SH-SY5Y (cell line): ENCODE results near the gene ECHS1.

ENCODE experiments used
- GATA2 ChIP-seq: IDR thresholded peaks from 2 replicates; pipeline ENCODE4 v1.6.1; 2011; ENCODE audit warnings: mild to moderate bottlenecking, low read depth, low read length
- GATA3 ChIP-seq: IDR thresholded peaks from 2 replicates; pipeline ENCODE4 v1.6.1; 2011; ENCODE audit warnings: low read depth, mild to moderate bottlenecking, low read length, moderate library complexity

The ECHS1 gene

DNA sequence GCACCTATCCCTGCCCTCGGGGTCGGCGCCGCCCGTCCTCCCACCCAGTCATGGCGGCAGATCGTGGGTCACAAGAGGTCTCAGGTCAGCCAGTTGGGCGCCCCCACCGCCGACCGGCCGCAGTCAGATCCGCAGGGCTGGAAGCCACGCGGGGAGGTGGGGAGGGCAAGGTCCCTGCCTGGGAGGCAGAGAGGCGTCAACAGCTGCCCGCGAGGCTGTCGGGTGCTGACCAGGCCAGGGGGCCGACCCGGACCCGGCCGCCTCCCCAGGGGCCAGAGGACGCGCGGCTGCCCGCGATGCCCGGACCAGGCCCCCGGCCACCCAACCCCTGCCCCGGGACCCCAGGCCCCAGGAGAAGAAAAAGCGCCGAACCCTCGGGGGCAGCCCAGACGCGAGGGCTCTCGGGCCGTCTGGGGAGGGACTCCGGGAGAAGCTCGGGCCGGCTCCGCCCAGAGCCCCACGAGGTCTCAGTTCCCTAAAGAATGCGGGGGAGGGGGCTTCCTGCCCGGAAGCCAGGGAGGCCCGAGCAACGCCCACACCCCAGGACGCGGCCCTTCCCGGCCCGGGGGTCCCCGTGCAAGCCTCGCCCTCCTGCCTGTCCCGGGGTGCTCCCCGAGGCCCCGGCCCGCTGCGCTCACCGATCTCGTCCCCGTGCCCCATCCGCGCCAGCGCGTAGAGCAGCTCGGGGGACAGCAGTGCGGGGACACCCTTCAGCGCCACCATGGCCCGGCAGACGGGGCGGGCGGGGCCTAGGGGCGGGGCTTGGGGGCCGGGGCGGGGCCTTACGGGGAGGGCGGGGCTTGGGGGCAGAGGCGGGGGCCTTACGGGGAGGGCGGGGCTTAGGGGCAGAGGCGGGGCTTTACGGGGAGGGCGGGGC lies 15.6 kb downstream of the ECHS1 start, which contains the start of gene FUOM:
TSS of gene FUOM (minus strand) at position 735 of the 877 bp plus-strand sequence. CDS start at position 723, 12 bp downstream.
- TF ChIP-seq GATA2 (no peak), GATA3 (no peak)

DNA sequence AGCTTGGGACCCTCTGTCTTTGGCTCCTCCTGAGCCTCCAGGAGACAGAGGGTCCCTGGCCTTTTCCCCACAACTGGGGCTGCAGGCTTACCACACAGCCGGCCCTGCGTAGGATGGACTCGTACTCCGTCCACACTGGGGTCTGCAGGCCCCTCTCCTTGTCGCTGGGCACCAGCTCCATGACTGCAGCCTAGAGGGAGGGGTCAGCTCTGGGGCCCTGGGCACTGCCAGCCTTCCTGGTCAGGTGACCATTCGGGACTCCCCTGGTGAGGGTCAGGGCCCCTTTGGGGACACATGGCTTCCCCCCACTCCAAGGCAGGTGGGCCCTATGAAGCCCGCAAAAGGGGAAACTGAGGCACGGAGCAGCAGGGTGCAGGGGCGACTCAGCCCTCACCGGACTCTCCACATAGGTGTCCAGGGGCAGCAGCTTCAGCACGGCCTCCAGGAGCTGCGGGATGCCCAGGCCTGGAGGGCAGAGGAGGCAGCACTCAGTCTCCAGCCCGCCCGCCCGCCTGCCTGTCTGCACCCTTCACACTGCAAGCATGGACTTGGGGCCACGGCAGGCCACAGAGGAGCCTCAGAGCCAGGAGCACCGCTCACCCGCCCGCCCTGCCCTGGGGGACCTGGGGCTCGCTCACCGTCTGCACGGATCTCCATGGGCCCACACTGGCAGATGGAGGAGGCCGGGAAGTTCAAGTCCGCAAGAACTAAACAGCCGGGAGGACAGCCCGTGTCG lies 16.4 kb downstream of the ECHS1 start:
- TF ChIP-seq GATA2, result no peak
- no peak for TF ChIP-seq GATA3

DNA sequence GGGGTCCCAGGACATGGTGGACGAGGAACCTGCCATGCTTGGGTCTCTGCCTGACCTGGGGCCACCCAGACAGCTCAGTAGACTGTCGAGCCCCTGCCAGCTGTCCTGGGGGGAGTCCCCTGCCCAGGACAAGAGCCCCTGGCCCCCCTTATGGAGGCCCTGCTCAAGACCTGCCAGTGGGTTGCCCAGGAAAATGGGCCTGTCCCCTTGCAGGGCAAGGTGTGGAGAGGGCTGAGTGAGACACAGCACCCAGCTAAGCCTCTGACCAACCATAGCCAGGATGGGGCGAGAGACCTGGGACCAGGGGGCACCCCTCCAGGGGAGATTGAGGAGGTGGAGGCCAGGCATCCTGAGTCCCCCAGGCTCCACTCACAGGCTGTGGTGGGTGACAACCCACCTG lies 17.2 kb downstream of the ECHS1 start:
- no peak for TF ChIP-seq GATA3
- no peak for TF ChIP-seq GATA2

DNA sequence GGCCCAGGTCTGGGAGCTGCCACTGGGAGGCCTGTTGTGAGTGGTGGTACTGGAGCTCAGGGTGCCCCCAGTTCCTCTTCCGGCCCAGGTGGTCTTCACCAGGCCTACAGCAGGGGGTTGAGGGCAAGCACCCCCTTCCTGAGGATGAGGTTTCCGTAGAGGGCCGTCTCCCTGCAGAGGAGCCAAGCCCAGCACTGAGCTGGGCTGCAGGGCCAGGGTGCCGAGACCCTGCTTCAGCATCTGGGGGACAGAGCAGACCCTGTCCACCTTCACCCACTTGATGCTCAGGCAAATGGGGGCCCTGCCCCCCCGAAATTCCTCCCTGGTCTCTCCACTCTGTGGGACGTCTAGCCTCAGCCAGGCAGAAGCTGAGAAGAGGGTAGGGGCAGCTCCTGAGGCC lies 17.9 kb downstream of the ECHS1 start:
- TF ChIP-seq GATA3, result no peak
- no peak for TF ChIP-seq GATA2

DNA sequence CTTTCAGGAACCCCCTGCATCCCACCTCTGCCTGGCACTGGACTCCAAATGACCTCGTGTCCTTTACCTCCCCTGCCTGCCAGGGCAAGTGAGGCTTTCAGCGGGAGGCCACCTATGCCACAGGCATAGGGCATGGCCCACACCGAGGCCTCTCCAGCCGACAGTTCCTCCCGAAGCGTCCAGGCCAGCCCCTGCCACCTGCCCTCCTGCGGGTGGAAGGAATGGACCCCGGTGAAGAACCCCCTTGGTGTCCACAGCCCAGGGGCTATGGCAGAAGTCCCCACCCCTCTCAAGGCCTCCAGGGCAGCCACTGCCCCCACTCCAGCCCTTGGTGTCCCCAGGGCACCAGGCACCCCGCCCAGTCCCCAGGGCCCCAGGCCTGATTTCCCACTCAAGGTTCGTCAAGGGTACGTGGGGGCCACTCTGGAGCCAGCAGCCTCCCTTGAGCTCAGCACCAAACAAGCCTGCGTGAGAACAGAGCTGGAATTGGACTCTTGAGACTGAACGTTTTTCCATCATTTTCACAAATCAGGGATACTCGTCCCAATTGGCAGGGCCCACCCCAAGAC lies 18.4 kb downstream of the ECHS1 start:
- no peak for TF ChIP-seq GATA3
- TF ChIP-seq GATA2, result no peak

DNA sequence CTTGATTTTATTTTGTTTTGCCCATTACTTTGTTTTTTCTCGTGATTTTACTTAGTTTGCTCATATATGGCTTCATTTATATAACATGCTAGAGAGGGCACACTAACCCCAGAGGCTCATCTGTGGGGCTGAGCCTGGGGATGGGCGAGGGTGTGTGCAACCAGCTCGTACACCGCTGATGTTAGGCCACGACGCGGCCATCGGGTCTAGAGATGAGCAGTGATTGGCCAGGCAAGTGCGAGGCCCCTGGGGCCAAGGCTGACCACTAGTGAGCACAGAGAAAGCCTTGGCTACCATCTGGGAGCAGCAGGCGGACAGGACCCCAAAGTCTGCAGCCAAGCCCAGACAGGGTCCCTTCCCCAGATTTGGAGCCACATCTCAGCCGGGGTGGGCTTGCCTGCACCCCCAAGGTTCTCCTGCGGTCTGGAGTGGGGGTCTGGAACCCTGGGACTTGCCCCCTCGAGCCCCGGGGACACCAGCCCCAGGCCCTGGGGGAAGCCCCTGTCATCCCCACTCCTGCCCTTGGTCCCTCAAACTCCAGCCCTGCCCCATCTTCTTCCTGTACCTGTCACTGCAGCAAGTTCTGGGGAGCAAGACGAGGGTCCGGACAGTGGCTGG lies 19.1 kb downstream of the ECHS1 start:
- no peak for TF ChIP-seq GATA2
- no peak for TF ChIP-seq GATA3

DNA sequence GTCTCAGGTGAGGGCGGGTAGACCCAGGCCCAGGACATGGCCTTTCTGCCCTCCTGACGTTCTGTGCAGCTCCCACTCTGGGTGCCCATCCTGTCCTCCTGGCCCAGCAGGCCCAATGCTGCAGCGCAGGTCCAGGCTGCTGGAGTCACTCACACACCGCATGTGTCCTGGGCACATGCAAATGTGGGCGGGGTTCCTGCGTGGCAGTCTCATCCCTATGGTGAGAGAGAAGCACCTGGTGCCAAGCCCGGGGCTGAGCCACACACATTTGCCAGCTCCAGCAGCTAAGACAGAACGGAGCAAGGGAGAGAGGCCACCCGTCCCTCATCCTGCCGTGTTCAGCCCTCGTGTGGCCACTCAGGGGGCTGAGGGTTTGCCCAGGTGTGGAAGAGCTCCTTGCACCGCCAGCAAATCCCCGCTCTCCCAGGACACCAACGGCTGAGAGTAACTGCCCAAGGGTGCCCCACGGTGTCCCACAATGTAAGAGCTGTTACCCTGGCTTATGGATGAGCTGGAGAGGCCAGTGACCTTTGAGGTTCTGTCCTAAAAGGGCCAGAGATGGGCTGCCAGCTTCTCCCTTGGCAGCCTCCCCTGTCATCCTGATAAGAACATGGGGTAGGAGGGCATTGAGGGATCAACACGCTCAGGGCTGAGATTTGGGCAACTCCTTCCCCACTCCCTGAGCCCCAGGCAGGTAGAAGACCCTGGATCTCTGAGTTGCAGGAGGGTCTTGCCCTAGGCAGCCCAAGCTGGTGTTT lies 19.8 kb downstream of the ECHS1 start:
- no peak for TF ChIP-seq GATA3
- no peak for TF ChIP-seq GATA2

- no peak for TF ChIP-seq GATA3
- TF ChIP-seq GATA2, result no peak
Measured at GRCh38 chr10:133351408-133352318, 21.5 kb downstream of the ECHS1 start.

DNA sequence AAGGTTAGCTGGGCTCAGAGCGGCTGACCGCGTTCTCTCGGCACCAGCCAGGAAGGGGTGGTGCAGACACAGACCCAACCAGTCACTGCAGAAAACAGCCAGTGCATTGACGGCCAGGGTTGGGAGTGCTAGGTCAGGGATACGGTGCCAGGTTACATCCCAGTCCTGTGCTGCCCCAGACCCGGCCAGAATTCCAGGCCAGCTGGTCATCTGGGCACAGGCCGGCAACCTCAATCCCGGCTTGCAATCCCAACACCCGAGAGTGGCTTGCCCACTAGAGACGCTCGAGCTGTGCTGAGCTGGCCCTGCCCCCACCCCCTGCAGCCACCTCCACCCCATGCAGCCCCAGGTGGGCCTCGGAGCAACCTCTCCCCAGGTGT lies 22.2 kb downstream of the ECHS1 start:
- TF ChIP-seq GATA3 (no peak), GATA2 (no peak)

DNA sequence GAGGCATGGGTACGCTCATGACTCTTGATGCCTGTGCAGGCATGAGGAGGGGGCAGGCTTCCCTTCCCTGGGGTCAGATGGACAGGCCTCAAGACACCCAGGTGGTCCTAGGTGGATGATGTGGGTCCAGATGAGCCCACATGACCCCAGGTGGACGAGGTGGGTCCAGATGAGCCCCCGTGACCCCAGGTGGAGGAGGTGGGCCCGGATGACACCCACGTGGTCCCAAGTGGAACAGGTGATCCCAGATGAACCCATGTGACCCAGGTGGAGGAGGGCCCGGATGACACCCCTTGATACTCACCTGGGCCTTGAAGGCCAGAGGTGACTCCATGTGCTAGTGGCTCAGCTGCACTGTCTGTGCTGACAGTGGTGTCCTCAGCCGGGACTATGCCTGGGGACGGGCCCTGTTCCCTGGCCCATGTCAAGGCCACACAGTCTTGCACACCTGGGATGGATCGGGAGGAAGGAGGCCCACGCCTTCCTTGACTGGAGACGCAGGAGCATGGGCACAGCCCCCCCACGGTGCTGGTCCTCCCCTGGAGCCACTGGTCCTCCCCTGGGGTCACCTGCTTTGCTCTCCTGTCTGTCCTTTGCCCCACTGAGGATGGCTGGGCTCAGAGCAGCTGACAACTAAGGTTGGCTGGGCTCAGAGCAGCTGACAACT lies 22.7 kb downstream of the ECHS1 start:
- TF ChIP-seq GATA3 (no peak), GATA2 (no peak)

GRCh38 chr10:133349577-133350011 lies 23.6 kb downstream of the ECHS1 start:
- TF ChIP-seq GATA3 (no peak), GATA2 (no peak)

DNA sequence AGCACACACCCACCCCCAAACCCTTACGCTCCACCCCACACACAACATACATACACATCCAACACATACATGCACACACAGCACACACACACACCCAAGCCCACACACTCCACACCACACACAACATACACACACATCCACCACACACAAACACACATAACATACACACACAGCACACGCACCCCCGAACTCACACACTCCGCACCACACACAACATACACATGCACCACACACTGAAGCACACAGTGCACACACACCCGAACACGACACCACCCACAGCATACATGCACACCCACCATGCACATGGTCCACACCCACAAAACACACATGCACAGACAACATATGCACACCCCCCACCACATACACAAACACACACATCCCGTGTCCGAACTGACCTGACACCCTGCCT lies 24.0 kb downstream of the ECHS1 start:
- no peak for TF ChIP-seq GATA3
- no peak for TF ChIP-seq GATA2
